Bone marrow (tissue), 2 donors: ENCODE results near the gene ERI3.

Experiments used
- DNase-seq, 2 donors: peaks; one replicate each; lab custom pipeline; 2025; lab: John Stamatoyannopoulos, UW

Gene ERI3, protein sequence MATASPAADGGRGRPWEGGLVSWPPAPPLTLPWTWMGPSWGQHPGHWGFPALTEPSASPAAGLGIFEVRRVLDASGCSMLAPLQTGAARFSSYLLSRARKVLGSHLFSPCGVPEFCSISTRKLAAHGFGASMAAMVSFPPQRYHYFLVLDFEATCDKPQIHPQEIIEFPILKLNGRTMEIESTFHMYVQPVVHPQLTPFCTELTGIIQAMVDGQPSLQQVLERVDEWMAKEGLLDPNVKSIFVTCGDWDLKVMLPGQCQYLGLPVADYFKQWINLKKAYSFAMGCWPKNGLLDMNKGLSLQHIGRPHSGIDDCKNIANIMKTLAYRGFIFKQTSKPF

DNA sequence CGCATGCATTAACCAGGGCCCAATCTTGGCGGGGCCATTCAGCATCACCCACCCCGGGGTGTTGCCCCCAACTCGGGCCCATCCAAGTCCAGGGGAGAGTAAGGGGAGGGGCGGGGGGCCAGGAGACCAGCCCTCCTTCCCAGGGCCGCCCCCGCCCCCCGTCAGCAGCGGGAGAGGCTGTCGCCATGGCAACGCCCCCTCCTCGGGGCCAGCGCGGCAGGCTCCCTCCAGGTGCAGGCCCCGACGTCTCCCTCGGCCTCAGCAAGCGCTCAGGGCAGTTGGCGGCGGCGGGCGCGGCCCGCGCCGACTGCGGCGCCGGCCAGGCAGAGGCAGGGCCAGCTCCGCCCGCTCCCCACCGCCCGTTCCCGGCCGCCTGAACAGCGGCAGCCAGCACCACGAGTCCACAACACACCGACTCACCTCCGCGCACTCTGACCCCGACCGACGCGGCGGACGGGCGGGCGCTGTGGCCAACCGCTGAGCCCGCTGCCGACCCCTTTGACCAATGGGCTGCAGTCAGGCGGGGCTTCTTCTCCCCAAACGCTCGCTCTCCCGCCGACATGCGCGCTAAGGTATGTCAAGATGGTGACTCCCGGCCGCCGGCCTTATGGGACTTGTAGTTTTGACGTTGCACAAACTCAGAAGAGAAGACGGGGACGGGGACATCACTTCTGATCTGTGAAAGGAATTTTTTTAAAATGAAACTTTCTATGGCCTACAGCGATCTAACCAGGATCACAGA lies at the start of gene ERI3:
TSS of gene ERI3 (minus strand) at position 418 of the 742 bp plus-strand sequence. CDS start at position 187, 231 bp downstream.
- DNase-seq = peak; percentile 75 to 94

DNA sequence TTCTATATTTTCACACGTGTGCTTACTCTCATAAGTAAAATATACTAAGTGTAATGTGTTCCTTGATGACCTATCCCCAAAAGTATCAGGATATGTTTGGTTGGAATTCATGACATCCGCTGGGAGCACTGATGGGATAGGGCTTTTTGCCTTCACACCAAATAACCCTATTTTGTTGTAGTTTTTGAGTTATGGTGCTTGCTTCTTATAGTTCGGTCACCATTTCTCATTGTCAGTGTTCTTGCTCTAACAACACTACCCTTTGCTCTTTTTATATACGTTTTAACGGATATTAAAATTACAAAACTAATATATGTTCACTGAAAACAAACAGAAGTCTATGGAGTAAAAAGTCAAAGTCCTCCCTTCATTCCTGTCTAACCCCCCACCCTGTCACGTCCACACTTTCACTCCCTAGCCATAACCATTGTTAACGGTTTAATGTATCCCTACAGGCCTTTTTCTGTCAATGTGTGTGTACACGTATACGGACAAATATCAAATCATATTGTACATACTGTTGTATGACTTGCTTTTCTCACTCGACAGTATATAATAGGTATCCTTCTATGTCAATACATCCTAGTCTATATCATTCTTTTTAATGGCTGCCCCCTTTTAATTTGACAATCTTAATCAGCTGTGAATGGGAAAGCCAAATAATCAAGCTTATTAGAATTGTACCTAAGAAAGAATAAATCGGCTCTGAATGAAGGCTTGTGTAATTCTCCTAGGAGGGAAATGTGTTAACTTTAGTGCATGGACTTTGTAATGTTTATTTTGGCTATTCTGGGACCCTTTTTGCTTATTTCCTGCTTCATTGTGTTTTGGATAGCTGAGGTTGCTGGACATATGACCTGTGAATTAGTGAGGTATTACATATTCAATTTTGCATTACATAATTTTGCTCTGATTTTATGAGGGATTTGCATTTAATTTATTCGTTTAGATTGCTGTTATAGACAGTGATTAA lies 46.5 kb upstream of the ERI3 start:
- DNase-seq = no peak

DNA sequence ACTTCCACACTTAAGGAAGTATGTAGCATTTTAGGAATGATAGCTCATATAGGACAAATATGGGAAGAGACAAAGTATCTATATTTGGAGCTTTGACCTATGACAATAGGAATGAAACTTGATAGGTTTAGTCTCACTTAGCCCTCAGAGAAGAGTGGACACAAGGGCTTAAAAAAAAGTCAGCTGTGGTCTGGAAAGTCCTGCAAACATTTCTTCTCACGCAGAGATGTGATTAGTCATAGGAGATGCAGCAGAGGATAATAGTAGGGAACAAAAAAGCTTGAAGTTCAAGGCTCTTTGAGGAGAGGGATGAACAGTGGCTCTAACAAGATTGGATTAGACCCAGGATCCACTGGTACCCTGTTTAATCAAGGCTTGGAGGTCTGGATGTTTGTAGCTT lies 35.2 kb upstream of the ERI3 start:
- DNase-seq = no peak

DNA sequence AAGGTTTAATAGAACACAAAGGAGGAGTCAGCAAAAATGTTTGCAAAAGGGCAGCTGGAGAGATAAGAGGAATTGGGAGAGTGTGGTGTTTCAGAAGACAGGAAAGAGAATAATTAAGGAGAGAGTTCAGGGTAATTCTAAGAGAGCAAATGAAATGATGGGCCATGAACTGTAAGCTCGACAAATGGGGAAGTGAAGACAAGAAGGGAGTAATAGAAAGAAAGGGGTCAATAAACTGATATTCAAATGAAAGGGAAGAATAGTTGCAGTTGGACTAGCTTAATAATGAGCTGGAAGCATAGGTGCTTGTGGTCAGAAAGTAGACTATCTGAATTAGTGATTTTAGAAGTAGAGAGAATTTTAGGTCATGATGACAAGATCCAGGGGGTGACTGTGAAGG lies 34.4 kb upstream of the ERI3 start:
- no peak for DNase-seq

DNA sequence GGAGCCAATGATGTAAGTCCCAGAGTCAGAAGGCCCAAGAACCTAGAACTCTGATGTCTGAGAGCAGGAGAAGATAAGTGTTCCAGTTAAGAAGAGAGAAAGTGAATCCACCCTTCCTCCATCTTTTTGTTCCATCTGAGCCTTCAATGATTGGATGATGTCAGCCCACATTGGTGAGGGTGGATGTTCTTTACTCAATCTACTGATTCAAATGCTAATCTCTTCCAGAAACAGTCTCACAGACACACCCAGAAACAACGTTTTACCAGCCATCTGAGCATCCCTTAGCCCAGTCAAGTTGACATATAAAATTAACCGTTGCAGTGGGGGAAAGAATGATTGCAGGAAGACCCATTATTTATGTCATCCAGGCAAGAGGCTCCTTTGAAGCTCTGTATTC lies 33.5 kb upstream of the ERI3 start:
- no peak for DNase-seq

DNA sequence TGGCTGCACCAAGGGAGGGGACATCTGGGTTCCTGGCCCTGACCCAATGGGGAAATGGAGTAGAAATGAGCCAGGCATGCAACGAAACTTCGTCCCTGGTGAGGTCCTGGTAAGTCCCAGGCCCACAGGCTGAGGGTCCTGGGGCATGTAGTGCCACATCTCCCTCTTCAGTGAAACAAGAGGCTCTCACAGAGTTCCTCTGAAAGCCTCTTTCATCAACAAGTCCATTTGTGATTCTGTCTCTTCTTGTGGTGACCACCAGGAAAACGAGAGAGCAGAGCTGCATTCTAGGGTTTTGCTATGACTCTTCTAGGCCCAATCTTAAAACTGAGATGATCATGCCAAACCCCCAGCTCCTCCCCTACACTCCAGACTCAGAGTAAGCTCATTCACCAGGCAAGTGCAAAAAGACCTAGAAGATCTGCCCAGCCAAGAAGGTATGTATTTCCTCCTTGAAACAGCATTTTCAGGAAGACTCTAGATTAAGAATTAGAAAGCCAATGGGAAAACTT lies 25.7 kb upstream of the ERI3 start:
- no peak for DNase-seq

DNA sequence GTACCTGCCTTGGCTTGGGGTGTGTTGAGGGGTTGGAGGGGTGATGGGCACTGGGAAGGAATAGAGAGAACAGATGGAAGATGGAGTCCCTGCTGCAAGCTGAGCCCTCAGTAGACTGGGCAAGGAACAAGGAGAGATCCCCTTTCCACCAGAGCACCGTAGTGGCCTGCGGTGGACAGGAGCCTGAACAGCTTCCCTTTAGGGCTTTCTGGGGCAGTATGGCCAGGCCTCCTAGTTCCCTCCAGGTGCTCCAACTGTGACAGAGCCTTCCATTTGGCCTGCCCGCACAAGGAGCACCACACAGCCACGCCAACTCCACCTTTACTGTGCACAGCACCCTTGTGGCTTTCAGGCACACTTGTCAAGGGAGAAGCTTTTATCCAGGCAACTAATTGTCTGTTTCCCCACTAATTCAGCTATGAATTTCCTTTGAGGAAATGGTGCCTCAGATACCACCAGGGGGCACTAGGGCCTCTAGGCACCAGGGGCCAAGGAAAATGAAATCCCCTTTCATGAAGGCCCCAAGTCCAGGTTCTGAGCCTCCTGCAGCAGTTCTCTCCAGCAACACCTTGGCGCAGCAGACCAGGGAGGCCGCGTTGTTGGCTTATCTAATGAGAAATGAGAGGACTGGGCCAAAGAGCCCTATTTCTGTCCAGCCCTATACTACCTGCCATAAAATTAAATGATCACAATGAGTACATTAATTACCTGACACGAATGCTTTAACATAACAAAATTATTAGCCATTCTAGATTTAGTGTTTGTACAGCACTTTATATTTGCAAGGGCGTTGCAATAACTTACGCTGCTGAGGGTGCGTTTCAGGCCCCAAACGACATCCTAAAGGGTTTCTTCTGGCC lies 23.1 kb upstream of the ERI3 start:
- DNase-seq = peak; percentile 40 to 54

DNA sequence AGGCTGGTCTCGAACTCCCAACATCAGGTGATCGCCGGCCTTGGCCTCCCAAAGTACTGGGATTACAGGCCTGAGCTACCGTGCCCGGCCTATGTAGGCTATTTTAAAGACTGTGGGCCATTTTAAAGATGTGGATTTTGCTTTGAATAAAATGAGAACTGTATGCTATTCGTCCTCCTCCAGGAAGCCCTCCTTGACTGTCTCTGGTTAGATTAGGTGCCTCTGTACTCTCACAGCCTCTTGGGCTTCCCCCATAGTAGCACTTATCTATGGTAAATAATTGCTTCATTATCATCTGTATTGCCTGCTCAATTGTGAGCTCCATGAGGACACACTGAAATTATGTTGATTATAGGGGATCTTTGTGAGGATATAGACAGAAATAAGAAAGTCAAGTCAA lies 20.5 kb upstream of the ERI3 start:
- no peak for DNase-seq

DNA sequence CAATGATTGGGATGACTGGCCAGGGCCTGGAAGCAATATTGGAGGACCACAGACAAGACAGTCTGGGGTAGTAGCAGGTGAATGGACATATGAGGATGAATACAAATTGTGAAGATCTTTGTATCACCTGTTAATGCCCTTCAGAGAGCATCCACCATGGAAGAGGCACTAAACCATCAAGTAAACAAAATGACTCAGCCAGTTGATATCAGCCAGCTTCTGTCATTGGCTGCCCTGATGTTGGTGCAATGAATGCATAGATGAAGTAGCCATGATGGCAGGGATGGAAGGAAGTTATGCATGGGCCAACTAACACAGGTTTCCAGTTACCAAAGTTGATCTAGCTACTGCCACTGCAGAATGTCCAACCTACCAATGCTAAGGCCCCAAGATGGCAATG lies 16.1 kb upstream of the ERI3 start:
- no peak for DNase-seq

DNA sequence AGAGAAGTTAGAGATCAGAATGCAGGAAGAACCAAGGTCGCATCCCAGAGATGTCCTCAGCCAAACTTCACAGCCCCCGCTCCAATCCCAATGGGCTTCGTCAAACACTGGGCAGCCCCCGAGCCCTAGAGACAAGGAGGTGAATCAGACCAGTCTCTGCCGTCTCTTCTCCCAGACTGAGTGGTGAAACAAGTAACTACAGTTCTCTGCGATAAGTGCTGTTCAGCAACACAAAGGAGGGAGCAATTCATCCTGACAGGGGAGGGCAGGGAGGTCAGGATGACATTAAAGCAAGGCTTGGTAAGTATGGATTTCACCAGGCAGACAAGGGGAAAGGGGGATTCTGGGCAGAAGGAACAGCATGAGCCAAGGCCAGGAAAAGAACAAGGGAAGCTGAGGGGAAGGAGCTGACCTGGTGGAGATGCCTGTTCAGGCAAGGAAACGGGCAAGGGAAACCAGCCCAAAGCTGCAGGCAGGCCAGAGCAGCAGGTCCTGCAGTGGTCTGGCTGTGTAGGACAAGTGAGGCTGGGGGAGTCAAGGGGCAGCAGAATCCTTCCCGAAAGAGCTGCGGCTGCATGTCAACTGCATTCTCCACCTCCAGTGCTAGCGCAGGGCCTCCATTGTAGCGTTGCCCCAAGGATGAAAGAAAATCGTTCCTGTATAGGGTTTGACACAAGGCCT lies 13.6 kb upstream of the ERI3 start:
- DNase-seq = no peak

DNA sequence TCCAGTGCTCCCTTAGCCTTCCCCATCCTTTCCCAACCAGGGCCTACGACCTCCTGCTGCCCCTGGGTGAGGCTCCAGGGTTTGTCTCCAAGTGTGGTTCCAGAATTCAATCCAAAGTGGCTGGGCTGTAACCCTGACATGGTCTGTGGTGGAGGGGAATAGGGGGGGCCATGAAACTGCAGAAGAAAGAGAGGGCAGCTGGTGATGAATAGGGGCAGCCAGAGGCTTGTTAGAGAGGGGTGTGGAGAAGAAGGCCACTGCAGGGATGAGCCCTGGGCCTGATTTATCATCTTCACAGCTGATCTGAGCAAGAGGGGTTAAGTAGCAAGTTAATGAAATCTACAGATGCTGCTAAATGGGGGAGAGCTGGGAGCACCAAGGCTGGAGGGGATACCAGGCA lies 12.9 kb upstream of the ERI3 start:
- no peak for DNase-seq

DNA sequence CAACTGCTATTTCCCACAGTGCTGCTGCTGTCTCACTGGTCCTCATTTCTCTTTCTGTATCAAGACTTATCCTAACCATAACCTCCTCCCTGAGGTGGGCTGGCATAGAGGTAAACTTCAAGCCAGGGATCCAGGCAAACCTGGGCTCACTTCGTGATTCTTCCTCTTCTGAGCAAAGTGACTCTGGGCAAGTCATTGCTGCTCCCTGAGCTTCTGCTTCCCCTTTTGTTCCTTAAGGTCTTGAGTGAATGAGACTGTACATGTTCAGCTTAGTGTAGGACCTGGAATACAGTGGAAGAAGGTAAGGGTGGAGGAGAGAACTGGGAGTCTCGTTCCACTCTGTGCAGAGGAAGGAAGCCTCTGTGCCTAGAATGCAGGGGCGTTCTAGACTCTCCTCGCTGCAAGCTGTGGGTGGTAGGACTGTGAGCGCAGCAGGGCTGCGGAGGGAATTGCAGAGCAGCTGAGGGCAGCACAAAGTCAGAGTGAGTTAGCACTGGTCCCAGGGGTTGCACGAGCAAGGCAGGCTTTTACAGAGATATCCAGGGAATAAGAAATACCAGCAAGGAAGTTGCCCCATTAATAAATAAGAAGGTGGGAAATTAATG lies 11.4 kb upstream of the ERI3 start:
- DNase-seq = no peak

DNA sequence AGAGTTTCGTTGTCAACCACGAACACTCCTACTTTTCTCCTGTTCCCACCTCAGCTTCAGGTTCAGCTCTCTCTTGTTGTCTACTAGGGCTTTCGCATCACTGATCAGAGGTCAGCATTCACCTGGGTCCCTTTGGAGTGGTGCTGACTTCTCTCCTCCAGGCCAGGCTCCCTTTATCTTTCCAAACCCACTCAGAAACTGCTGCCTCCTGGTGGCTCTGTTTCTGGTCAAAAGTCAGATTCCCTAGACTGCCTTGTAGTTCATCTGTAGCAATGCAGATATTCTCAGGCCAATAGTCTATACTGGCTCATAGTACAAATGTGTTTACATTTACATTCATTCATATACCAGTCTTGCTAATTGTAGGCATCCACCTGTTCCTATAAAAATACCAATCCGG lies 6.4 kb upstream of the ERI3 start:
- DNase-seq = no peak

DNA sequence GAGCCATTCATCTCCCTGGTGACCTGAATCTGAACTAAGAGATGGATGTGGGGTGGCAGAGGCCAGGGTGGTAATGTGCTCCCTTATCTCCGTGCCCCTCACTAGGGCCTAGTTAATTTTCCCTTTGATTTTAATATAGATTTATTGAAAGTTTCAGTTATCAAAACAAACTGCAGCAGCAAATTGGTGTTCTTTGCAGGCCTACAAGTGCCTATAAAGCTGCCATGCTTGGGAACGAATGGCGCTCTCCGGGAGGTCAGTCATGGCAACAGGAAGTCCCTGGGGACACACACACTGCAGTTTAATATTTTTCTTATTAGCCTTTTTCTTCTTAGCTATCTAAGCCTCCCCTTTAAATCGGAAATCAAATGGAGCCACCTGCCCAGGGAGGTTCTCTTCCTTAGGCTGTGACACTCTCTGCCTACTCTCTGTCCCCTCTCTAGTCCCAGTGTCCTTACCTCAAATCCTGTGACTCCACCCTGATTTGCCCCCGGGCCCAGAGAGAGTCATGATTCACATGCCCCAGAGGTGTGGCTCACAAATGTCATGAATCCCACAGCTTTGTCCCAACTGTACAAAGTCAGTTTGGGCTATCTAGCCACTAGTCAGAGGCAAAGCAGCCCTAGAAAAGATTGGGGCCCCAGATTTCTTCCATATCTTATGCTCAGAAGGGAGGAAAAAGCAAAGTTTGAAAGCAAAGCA lies 4.3 kb upstream of the ERI3 start:
- no peak for DNase-seq

DNA sequence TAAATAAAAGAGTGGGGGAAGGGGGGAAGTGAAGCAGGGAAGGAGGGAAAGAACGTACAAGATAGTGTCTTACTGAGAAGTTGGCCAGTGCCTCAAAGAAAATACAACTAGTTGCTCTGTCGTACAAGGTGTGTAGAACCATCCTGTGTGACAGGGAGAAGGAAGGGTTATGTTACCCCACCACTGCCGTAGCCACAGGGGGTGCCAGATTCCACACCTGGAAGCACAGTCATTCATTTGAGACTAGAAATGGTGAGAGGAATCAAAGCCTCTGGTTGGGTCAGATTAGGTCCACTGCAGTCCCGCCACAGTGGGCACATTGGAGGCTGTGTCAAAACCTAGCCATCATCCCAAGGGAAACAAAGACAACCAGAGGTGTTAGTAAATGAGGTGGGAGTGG lies 2.7 kb upstream of the ERI3 start:
- no peak for DNase-seq

DNA sequence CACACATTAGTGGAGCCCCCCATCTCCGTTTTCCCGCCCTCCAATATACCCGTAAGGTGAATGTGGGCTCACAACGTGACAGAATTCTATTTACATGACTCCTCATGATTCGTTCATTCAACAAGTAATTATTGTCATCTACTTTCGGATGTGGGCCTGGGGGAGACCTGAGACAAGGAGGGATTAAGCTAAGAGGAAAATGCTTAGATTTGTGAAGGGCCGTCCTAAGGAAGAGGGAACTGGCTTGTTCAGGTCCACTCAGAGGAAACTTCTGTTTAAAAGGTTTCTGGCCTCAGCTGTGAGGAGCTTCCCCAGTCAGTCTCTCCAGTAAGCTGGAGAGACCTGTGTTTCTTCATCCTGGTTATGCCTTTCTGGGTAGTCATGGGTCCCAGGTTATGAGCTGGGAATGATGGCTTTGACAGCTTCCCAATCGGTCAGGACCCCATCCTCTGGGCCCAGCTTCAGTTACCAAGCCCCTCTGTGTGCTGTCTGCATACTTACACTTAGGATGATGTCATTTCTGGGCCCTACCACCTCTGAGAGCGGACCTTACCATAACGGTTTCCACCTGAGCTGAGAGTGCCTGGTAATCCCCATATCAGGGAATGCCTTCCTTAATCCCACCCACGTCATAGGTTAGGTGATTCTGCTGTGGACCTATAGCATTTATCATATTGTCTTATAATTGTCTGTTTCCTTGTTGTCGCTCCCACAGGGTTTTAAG lies 687 bp upstream of the ERI3 start:
- DNase-seq = no peak

DNA sequence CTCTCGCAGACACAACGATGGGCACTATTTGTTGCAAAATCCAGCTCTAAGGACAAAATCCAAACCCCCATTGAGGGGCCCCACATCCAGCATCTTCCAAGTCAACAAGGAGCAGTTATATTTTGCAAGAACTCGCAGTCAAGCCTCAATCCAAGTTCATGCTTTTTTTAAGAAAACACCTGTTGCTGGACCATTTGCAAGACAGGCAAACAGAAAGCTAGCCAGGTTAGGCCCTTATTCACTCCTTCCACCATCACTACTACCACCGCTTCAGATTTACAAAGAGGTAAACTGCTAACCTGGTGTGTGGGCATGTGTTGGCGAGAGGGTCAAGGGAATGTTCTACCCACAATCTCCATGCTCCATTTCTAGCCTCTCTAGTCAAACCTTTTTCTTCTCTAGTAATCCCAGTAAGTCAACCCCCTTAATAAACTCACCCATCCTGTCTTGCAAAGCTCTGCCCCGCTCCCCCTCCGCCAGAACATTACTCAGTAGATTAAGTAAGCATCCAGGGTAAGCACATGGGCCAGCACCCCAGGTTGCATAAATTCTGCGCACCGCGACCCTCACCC lies 703 bp downstream of the ERI3 start:
- DNase-seq = no peak

DNA sequence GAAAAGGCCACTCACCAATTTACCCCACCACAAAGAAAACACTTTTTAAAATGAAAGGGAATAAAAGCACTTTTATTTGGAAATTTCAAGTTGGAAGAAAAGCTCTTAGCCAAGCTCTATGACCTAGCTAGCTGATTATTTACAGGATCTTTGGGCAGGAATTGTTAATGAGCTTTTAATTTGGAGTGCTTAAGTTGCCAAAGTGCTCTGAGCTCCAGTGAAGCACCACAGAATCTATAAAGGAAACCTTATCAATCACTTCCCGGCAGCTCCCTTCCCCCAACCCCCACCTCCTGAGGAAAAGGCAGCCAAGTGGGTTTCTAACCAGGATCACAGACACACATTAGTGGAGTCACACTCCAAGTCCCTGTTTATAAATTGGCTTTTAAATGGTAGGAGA lies 1.5 kb downstream of the ERI3 start:
- DNase-seq = no peak

DNA sequence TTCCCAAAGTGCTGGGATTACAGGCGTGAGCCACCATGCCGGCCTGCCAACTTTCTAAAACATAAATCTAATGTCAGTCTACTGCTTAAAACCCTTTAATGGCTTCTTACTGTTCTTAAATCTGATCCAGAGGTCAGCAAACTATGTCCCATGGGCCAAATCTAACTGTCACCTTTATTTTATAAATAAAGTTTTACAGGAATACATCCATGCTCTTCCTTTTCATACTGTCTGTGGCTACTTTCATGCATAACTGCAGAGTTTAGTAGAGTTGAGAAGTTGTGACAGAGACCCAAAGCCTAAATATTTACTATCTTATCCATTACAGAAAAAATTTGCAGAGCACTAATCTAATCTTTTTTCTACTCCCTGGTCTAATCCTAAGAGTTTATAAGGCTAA lies 3.8 kb downstream of the ERI3 start:
- no peak for DNase-seq
